Astrocyte (in vitro differentiated cells and primary cell): ENCODE measurements around the gene TMEM17.

ENCODE experiments used
- EZH2 ChIP-seq: IDR thresholded peaks from 2 replicates; pipeline ENCODE4 v1.6.1; 2012; ENCODE audit warnings: mild to moderate bottlenecking, low read length, inconsistent platforms; ENCODE audit not compliant: insufficient read depth
- TF ChIP-seq, protein P1 (sequence below): IDR thresholded peaks from 2 replicates; pipeline ENCODE4 v1.5.1; 2011; ENCODE audit warnings: low read depth, mild to moderate bottlenecking, inconsistent platforms, low read length, moderate library complexity; ENCODE audit not compliant: insufficient read depth

GRCh38 chr2:62550461-62550860 is 44.5 kb upstream of the TMEM17 start:
- TF ChIP-seq, protein P1, sequence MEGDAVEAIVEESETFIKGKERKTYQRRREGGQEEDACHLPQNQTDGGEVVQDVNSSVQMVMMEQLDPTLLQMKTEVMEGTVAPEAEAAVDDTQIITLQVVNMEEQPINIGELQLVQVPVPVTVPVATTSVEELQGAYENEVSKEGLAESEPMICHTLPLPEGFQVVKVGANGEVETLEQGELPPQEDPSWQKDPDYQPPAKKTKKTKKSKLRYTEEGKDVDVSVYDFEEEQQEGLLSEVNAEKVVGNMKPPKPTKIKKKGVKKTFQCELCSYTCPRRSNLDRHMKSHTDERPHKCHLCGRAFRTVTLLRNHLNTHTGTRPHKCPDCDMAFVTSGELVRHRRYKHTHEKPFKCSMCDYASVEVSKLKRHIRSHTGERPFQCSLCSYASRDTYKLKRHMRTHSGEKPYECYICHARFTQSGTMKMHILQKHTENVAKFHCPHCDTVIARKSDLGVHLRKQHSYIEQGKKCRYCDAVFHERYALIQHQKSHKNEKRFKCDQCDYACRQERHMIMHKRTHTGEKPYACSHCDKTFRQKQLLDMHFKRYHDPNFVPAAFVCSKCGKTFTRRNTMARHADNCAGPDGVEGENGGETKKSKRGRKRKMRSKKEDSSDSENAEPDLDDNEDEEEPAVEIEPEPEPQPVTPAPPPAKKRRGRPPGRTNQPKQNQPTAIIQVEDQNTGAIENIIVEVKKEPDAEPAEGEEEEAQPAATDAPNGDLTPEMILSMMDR: no peak
- TF ChIP-seq EZH2: no peak
